Suprapubic skin (tissue), 4 donors: ENCODE data around the gene VMAC. TPM values are rescaled to one million over a fixed set of nuclear protein-coding genes. Genes with fewer than 3 reads are reported as not detected.

Experiments
- DNase-seq, 2 donors: peaks; one replicate each; pipeline ENCODE4 v3.0.0-alpha.2; 2019; ENCODE audit warnings: low spot score in 2 of 2
- H3K27ac ChIP-seq: fragments of 200-600 bp; sonication (generic); one replicate; pipeline ENCODE4 v1.5.1; 2019
- H3K27me3 ChIP-seq: fragments of 200-600 bp; sonication (generic); one replicate; pipeline ENCODE4 v1.5.1; 2019
- H3K36me3 ChIP-seq: fragments of 200-600 bp; sonication (generic); one replicate; pipeline ENCODE4 v1.5.1; 2019
- H3K4me1 ChIP-seq: fragments of 200-600 bp; sonication (generic); one replicate; pipeline ENCODE4 v1.5.1; 2019
- H3K4me3 ChIP-seq: fragments of 200-600 bp; sonication (generic); one replicate; pipeline ENCODE4 v1.5.1; 2019; ENCODE audit warnings: mild to moderate bottlenecking
- H3K9me3 ChIP-seq: fragments of 200-600 bp; sonication (generic); one replicate; pipeline ENCODE4 v1.5.1; 2019
- EP300 ChIP-seq: sonication (generic); formaldehyde crosslinking; IDR thresholded peaks from one replicate; pipeline ENCODE4 v1.6.1; 2017; ENCODE audit warnings: antibody characterized with exemption
- POLR2A ChIP-seq, 2 donors: fragments of 450-650 bp; IDR thresholded peaks; one replicate each; pipeline ENCODE4 v1.6.1; 2017; ENCODE audit warnings: antibody characterized with exemption in 2 of 2, mild to moderate bottlenecking in 2 of 2, moderate library complexity in 2 of 2
- POLR2AphosphoS5 ChIP-seq, 3 donors: sonication (generic); formaldehyde crosslinking; IDR thresholded peaks; one replicate each; pipeline ENCODE4 v1.6.1; 2017; ENCODE audit warnings: antibody characterized with exemption in 3 of 3
- WGBS: methylation state at CpG from one replicate; pipeline ENCODE4 v1.1.5; 2018; 5-methylcytosine and 5-hydroxymethylcytosine counted together
- total RNA-seq, 4 donors: library from RNA; depleted of rRNA; stranded (reverse); fragments of >200 nt; gene quantifications; one replicate each; pipeline ENCODE4 v1.1.0, GENCODE V29; 2016
- TF ChIP-seq, protein P1 (sequence below), 2 donors: fragments of 200-600 bp in 1 of 2; fragments of 450-650 bp in 1 of 2; sonication (generic) in 1 of 2; IDR thresholded peaks; one replicate each; pipeline ENCODE4 v1.5.1; 2016 to 2019; ENCODE audit warnings: antibody characterized with exemption in 2 of 2, mild to moderate bottlenecking in 1 of 2, moderate library complexity in 1 of 2

Gene VMAC
- total RNA-seq, 4 donors from 2014 or later = 7.4 to 15.4 (median 12.0) TPM

DNA sequence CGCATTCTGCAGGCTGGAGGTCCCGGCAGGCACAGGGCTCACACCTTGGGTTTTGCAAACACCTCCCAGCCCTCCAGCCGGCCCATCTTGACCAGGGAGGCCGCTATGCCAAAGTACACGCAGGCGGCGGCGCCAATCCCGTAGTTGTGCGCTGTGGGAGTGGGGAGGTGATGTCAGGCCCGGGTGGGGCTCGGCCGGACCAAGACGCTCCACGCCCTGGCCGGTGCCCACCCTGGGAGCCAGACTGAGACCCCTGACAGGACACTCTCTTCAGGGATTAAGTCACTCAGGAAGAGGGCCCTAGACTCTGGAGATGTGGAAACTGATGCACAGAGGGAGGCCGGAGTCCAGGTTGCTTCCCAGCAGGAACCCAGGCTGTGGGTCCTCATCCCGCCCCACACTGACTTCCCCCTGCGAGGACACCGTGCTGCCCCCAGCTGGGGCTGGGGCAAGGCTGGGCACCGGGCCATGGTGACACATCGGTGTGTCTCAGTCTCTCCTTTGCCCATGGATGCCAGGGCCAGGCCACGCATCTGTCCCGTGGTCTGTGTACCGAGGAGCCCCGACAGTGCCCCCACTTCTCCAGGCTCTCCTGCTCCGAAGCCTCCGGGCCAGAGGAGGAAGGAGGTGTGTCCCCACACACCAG, 9.8 kb upstream of the VMAC start:
- Histone ChIP-seq H3K27me3 (peaks cover 9% of the 10 kb centered on the region), H3K27ac (no peak overlapping the region), H3K4me3 (no peak overlapping the region), H3K36me3 (peaks cover 29% of the 10 kb centered on the region), H3K4me1 (peaks cover 32% of the 10 kb centered on the region), H3K9me3 (no peaks in the 10 kb centered on the region)
- TF ChIP-seq POLR2AphosphoS5 (IDR thresholded peaks at IDR 0.05) (no peak), EP300 (no peak)
- 73% methylated on average over 8 of the region's 28 CpGs for WGBS
- no peak for DNase-seq

- Histone ChIP-seq H3K27ac (no peak overlapping the region), H3K27me3 (peaks cover 9% of the 10 kb centered on the region), H3K4me3 (no peak overlapping the region), H3K9me3 (no peaks in the 10 kb centered on the region), H3K4me1 (peaks cover 30% of the 10 kb centered on the region), H3K36me3 (peaks cover 31% of the 10 kb centered on the region)
- DNase-seq = no peak
- 72% methylated on average over 4 of the region's 15 CpGs for WGBS
- no peak for TF ChIP-seq POLR2AphosphoS5 (IDR thresholded peaks at IDR 0.05)
- TF ChIP-seq, protein P1, sequence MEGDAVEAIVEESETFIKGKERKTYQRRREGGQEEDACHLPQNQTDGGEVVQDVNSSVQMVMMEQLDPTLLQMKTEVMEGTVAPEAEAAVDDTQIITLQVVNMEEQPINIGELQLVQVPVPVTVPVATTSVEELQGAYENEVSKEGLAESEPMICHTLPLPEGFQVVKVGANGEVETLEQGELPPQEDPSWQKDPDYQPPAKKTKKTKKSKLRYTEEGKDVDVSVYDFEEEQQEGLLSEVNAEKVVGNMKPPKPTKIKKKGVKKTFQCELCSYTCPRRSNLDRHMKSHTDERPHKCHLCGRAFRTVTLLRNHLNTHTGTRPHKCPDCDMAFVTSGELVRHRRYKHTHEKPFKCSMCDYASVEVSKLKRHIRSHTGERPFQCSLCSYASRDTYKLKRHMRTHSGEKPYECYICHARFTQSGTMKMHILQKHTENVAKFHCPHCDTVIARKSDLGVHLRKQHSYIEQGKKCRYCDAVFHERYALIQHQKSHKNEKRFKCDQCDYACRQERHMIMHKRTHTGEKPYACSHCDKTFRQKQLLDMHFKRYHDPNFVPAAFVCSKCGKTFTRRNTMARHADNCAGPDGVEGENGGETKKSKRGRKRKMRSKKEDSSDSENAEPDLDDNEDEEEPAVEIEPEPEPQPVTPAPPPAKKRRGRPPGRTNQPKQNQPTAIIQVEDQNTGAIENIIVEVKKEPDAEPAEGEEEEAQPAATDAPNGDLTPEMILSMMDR (IDR thresholded peaks at IDR 0.05) = no peak
- TF ChIP-seq EP300 = no peak
- TF ChIP-seq POLR2A (IDR thresholded peaks at IDR 0.05) = no peak
Measured at GRCh38 chr19:5895409-5895808, 9.3 kb upstream of the VMAC start.

- peaks cover 32% of the 10 kb centered on the region for H3K4me1 ChIP-seq
- H3K27me3 ChIP-seq = peaks cover 9% of the 10 kb centered on the region
- 84% methylated on average over 7 of the region's 8 CpGs for WGBS
- H3K27ac ChIP-seq = no peak overlapping the region
- H3K36me3 ChIP-seq = peaks cover 33% of the 10 kb centered on the region
- TF ChIP-seq, protein P1 (IDR thresholded peaks at IDR 0.05) = no peak
- no peak for TF ChIP-seq POLR2AphosphoS5 (IDR thresholded peaks at IDR 0.05)
- TF ChIP-seq EP300 = no peak
- TF ChIP-seq POLR2A (IDR thresholded peaks at IDR 0.05) = no peak
- H3K4me3 ChIP-seq = no peak overlapping the region
- no peak for DNase-seq
- H3K9me3 ChIP-seq = no peaks in the 10 kb centered on the region
Measured at GRCh38 chr19:5895890-5896289, 8.8 kb upstream of the VMAC start.

GRCh38 chr19:5896365-5897076, 8.2 kb upstream of the VMAC start:
- 89% methylated on average over 22 of the region's 29 CpGs for WGBS
- Histone ChIP-seq H3K4me1 (peaks cover 38% of the 10 kb centered on the region), H3K9me3 (no peaks in the 10 kb centered on the region), H3K27me3 (peaks cover 9% of the 10 kb centered on the region), H3K36me3 (peaks cover 37% of the 10 kb centered on the region), H3K4me3 (no peak overlapping the region), H3K27ac (no peak overlapping the region)
- DNase-seq = peak in 1 of 2 donors; percentile 47
- TF ChIP-seq POLR2A (IDR thresholded peaks at IDR 0.05) = no peak
- no peak for TF ChIP-seq POLR2AphosphoS5 (IDR thresholded peaks at IDR 0.05)
- no peak for TF ChIP-seq EP300
- TF ChIP-seq, protein P1 (IDR thresholded peaks at IDR 0.05) = no peak

- peak in 1 of 2 donors; percentile 49 for DNase-seq
- H3K9me3 ChIP-seq = no peaks in the 10 kb centered on the region
- H3K36me3 ChIP-seq = peaks cover 37% of the 10 kb centered on the region
- H3K27me3 ChIP-seq = peaks cover 2% of the 10 kb centered on the region
- TF ChIP-seq POLR2AphosphoS5 (IDR thresholded peaks at IDR 0.05) (no peak), EP300 (no peak), POLR2A (IDR thresholded peaks at IDR 0.05) (no peak)
- TF ChIP-seq, protein P1 (IDR thresholded peaks at IDR 0.05) = no peak
- 82% methylated on average over 12 of the region's 30 CpGs for WGBS
- no peak overlapping the region for H3K27ac ChIP-seq
- H3K4me3 ChIP-seq = no peak overlapping the region
- H3K4me1 ChIP-seq = peaks cover 38% of the 10 kb centered on the region
Measured at GRCh38 chr19:5897189-5897969, 7.3 kb upstream of the VMAC start.
